NCI-H2029 treated with DMSO at 0.1 percent for 48 hours (cell line): ENCODE measurements around the gene IL25.
"Not testable (repeated sequence)": the region's sequence is repeated elsewhere in the genome, so short reads cannot be mapped to it uniquely, and the experiment has no call there.

Source experiments
- DNase-seq: peaks from one replicate; lab custom pipeline; 2025; lab: John Stamatoyannopoulos, UW

IL25 gene

DNA sequence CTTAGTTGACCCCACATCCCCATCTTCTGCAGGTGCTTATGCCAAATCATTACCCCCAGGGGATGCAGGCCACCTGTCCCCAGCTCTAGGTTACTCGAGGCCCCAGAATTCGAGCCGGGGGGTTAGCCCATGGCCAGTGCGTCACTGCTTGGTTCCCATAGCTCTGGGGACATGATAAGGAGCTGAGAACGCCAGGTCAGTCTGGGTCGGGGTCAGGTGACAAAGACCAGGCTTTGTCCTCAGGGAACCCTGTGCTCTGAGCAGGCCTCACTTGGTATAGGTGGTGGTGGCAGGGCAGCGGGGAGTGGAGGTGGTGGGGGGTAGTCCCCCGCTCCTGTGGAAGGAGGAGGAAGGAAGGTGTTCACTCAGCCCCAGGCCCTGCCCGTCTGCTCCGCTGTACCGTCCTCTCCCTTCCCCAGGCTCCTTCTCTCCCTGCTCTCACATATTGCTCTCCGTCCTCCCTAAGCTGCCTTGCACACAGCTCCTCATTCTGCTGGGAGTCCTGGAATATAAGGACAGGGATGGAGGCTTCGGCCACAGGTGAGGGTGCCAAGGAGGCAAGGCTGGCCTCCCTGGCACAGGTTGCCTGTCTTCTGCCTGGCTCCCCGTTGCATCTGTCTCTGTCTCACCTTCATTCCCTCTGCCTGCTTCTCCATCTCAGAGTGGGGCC is 37.5 kb downstream of the IL25 start:
- DNase-seq = no peak

DNA sequence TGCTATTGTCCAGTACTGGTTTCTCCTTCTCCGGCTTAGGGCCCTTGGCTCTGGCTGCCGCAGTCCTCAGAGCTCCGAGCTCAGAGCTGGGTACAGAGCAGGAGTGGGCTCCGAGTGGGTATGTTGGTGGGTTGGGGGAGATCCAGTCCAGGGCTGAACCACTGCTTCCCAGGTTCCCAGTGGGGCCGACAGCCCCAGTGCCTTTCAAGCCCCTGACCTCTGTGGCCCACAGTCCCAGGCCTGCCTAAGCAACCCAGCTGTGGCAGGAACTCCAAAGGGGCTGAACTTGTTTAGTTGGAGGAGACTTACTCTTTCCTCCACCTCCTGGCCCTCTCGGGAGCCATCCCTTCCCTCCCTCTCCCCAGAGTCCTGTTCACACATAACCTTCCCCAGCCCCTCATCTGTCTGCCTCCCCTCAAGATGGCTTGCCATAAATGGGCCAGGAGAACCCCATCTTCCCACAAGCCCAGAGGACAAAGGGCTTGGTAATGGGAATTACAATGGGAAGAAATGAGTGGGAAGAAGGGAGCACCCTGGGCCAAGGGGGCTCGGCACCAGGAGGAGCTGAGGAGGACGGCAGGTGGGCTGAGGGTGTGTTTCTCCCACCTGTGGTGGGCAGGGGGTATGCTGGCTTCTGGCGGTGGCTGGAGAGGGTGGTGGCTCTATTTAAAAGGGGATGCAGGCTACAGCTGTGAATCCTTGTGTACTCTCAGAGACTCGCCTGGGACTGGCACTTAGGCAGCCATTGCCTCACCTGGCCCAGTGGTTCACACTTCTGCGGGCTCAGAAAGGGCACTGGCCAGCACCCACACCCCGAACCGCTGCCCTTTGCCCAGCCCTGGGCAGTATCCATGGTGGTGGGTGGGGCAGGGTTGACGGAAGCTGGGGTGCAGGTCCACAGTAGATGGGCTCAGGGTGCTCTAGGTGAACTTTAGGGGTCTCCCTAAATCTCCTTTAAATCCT is 39.2 kb downstream of the IL25 start:
- no peak for DNase-seq

DNA sequence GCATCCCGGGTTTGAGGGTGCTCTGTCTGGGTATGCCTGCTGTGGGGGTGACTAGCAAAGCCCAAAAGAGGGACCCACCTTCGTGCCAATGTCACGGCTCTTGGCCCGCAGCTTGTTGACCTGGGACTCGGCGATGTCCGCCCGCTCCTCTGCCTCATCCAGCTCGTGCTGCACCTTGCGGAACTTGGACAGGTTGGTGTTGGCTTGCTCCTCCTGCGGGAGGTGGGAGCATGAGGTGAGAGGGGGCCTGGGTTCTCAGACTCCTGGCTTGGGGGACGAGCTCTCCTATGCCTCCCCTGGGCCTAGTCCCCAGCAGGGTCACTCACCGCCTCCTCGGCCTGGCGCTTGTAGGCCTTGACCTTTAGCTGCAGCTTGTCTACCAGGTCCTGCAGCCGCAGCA is 41.1 kb downstream of the IL25 start:
- DNase-seq = no peak

DNA sequence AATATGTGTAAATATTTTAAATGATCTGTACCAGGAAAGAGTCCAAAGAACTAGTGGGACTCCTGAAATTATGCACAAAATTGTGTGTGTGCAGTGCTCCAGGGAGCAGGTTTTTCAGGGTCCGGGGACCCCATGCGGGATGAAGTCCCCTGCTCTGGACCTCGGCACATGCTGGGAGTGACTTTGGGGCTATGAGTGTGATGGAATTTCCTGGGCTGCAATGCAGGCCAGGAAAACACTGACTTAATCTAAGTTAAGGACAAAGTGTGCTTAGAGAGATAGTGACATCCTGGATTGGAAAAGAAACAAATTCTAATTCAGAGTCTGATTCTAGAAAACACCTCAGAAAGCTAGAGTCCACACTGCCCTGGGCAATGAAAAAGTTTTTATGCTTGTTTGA is 41.6 kb downstream of the IL25 start:
- no peak for DNase-seq

DNA sequence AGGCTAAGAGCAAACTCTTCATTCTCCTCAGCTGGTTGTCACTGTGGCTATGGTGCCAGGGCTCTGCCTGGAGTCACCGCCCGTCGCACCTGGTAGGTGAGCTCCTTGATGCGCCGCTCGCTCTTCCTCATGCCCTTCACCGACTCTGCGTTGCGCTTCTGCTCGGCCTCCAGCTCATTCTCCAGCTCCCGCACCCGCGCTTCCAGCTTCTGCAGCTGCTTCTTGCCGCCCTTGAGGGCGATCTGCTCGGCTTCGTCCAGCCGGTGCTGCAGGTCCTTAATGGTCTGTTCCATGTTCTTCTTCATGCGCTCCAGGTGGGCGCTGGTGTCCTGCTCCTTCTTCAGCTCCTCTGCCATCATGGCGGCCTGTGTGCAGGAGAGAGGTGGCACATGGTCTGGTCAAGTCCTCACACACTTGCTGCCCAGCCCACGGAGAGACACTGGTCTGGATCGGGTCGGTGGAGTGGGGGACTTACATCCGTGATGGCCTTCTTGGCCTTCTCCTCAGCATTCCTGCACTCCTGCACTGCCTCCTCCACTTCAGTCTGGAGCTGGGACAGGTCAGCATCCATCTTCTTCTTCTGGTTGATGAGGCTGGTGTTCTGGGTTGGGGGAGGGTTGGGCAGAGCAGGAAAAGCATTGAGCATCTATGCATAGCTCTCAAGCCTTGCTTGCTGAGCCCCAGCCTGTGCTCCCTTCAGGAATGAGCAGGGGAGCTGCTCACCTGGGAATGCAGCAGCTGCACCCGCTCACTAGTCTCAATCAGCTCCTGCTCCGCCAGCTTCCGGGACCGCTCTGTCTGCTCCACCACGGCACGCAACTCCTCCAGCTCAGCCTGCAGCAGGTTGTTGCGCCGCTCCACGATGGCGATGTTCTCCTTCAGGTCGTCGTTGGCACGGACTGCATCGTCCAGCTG is 42.6 kb downstream of the IL25 start:
- no peak for DNase-seq

DNA sequence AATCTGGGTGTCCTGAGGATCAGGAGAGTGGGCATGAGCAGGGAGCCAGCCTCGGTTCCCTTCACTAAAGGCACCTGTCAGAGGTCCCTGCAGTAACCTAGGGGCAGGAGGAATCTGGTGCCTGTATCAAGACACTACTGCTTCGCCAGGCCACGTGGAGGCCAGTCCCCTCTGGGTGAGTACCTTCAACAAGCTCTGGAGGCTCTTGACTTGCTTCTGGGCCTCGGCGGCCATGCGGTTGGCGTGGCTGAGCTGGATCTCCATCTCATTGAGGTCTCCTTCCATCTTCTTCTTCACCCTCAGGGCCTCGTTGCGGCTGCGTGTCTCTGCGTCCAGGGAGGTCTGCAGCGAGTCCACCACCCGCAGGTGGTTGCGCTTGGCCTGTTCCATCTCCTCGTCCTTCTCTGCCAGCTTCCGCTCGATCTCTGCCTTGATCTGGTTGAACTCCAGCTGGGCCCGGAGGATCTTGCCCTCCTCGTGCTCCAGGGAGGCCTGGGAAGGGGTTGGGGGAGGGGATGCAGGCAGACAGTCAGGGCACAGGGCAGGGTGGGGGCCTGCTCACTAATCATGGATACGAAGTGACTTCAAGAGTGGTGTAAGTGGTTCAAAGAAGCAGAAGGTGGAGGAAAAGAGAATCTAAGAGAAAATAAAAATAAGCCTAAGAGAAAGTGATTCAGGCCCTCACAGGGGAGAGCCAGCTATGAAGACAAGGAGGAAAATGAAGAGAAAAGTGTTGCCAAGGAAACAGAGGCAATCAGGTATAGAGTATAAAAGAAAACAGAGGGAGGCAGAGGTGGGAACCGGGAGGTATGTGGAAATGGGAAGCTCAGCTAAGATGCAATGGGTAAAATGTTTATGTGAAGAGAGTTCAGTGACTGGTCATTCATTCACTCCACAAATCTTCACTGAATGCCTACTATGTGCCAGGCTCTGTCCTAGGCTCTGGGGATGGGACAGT is 43.5 kb downstream of the IL25 start:
- DNase-seq = no peak

DNA sequence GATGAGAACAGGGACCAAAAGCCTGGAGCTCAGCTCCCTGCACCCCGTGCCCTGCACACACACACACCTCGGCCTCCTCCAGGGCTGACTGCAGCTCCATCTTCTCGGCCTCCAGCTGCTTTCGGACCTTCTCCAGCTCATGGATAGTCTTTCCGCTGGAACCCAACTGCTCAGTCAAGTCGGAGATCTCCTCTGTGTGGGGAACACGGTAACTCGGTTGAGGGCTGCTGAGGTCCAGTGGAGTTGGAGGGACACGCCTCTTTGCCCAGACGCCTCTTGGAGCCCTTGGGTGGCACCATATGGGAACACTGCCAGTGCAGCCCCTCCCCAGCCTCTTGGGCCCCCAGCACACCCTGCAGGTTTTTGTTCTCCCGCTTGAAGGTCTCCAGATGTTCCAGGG is 44.2 kb downstream of the IL25 start:
- DNase-seq = no peak

DNA sequence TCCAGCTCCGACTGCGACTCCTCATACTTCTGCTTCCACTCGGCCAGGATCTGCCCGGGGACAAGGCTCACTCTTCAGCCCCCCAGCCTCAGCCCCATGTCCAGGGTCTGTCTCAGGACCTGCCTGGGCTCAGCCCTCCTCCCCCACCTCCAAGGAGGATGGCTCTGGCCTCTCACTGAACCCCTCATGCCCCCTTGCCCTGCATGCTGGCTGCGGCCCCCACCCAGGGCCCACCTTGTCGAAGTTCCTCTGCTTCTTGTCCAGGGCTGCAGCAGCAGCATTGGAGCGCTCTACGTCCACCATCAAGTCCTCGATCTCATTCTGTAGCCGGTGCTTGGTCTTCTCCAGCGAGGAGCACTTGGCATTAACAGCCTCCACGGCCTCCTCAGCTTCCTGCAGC is 44.7 kb downstream of the IL25 start:
- not testable (repeated sequence) for DNase-seq

DNA sequence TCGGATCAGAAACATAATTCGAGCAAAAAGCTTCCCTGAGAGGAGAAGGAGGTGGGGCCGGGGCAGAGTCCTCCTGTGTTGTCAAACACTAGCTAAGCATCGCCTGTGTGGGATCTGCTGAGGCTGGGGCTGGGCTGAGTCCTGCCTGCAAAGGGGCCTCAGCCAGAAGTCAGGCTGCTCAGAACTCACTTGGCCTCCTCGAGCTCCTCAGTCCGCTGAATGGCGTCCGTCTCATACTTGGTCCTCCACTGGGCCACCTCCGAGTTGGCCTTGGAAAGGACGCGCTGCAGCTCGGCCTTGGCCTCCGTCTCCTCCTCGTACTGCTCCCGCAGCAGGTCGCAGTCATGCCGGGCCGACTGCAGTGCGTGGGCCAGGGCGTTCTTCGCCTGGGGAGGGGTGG is 45.4 kb downstream of the IL25 start:
- DNase-seq = no peak

DNA sequence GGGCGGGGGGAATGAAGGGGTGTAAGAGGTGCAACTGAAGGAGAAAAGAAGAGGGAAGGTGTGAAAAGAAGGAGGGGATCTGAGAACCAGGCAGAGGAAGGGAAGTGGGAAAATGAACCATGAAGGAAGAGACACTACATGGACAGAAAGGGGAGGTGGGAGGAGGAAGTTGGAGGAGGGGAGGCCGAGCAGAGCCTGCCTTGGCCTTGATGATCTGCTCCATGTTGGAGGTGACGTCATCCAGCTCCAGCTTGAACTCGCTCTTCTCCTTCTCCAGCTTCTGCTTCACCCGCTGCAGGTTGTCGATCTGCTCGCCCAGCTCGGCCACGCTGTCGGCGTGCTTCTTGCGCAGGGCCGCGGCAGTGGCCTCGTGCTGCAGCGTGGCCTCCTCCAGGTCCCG is 47.0 kb downstream of the IL25 start:
- DNase-seq = not testable (repeated sequence)

DNA sequence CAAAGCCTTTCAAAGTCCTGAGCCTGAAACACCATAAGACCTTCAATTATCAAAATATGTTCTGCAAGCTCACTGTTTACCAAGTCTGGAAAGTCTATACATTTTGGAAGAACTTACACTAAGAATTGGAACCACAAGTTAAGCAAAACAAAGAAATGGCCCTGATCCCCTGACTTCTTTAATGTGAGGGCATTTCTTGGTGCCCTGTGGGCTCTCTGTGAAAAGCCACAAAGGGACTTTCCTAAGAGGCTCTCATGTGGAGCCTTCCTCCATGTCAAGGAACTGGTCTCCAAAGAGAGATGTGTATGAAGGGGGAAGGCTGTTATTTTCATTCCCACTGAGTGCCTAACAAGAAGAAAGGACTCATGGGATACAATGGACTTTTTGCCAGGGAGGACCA is 49.0 kb downstream of the IL25 start:
- no peak for DNase-seq

DNA sequence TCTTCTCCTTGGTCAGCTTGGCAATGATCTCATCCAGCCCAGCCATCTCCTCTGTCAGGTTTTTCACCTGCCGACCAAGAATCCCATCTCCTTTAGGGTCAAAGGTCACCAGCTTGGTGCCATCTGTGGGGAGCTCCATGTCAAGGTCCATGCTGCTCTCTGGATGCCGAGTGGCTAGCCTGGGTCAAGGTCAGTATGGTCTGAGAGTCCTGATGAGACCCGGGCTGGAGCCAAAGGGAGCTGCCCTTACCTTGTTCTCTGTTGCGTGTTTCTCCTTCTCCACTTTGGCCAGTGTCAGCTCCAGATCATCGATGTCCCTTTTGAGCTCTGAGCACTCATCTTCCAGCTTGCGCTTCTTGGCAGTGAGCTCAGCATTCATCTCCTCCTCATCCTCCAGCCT is 51.0 kb downstream of the IL25 start:
- no peak for DNase-seq

DNA sequence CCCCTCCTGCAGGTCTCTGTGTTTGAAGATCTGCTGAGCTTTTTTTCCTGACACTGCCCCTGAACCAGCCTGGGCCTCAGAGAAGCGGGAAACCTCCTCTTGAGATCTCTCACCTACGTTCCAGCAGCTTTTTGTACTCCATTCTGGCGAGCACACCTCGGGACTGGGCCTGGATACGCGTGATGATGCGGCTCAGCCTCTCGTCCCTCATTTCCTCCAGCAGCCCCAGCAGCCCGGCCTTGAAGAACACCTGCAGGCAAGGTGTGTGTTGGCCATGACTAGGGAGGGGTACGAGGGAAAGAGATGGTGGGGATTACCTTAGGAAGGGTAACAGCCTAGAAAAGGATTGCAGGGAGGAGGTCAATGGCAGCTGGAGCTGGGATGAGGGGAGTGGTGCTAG is 52.6 kb downstream of the IL25 start:
- DNase-seq = no peak

DNA sequence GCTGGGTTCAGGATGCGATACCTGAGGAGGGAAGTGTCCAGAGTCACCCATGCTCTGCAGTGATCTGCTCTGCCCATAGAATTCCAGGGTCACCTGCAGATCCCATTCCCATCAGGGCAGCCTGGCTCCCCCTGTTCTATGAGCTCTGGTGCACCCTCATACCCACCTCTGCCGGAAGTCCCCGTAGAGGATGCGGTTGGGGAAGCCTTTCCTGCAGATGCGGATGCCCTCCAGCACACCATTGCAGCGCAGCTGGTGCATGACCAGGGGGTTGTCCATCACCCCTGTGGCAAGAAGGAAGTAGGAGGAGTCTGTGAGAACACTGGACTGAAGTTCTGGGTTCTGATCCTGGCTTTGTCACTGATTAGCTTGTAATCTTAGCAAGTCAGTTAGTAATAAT is 53.2 kb downstream of the IL25 start:
- DNase-seq = not testable (repeated sequence)
